GM23248 (cell line): Measurements from ENCODE around the gene TSEN54. TPM values are rescaled to one million over a fixed set of nuclear protein-coding genes. Genes with fewer than 3 reads are reported as not detected.

Source experiments
- DNase-seq: peaks from one replicate; pipeline ENCODE4 v3.0.0-alpha.2; 2015
- H2AFZ ChIP-seq: fragments of 200-600 bp; sonication (generic); 2 replicates; pipeline ENCODE4 v1.6.1; 2016; ENCODE audit warnings: antibody characterized with exemption
- H3F3A ChIP-seq: fragments of 200-600 bp; sonication (generic); 2 replicates; pipeline ENCODE4 v1.6.1; 2016; ENCODE audit warnings: mild to moderate bottlenecking, antibody characterized with exemption, mixed run types; ENCODE audit not compliant: insufficient read depth
- H3K27ac ChIP-seq: fragments of 200-600 bp; sonication (generic); 2 replicates; pipeline ENCODE4 v1.5.1; 2016; ENCODE audit warnings: mild to moderate bottlenecking
- H3K27me3 ChIP-seq: fragments of 200-600 bp; sonication (generic); replicated peaks from 2 replicates; pipeline ENCODE4 v1.6.1; 2016; ENCODE audit warnings: mild to moderate bottlenecking; ENCODE audit not compliant: insufficient read depth
- H3K36me3 ChIP-seq: fragments of 200-600 bp; sonication (generic); 2 replicates; pipeline ENCODE4 v1.6.1; 2016; ENCODE audit warnings: low read depth, mild to moderate bottlenecking
- H3K4me1 ChIP-seq: fragments of 200-600 bp; sonication (generic); 2 replicates; pipeline ENCODE4 v1.6.1; 2016; ENCODE audit warnings: mild to moderate bottlenecking; ENCODE audit not compliant: insufficient read depth
- H3K4me2 ChIP-seq: fragments of 200-600 bp; sonication (generic); one replicate; pipeline ENCODE4 v1.6.1; 2016; ENCODE audit warnings: mild to moderate bottlenecking; ENCODE audit not compliant: unreplicated experiment
- H3K4me3 ChIP-seq: fragments of 200-600 bp; sonication (generic); 2 replicates; pipeline ENCODE4 v1.5.1; 2016; ENCODE audit warnings: mild to moderate bottlenecking
- H3K79me2 ChIP-seq: fragments of 200-600 bp; sonication (generic); 2 replicates; pipeline ENCODE4 v1.6.1; 2016; ENCODE audit warnings: mild to moderate bottlenecking; ENCODE audit not compliant: insufficient read depth
- H3K9ac ChIP-seq: fragments of 200-600 bp; sonication (generic); 2 replicates; pipeline ENCODE4 v1.6.1; 2016; ENCODE audit warnings: mild to moderate bottlenecking
- H3K9me2 ChIP-seq: fragments of 200-600 bp; sonication (generic); 2 replicates; pipeline ENCODE4 v1.6.1; 2016; ENCODE audit warnings: mixed run types, mild to moderate bottlenecking, moderate library complexity; ENCODE audit not compliant: insufficient read depth
- H3K9me3 ChIP-seq: fragments of 200-600 bp; sonication (generic); one replicate; pipeline ENCODE4 v1.6.1; 2017; ENCODE audit warnings: low read depth
- H4K20me1 ChIP-seq: fragments of 200-600 bp; sonication (generic); 2 replicates; pipeline ENCODE4 v1.6.0; 2016; ENCODE audit not compliant: insufficient read depth
- EZH2 ChIP-seq: fragments of 200-600 bp; sonication (generic); IDR thresholded peaks from 2 replicates; pipeline ENCODE4 v1.6.1; 2018; ENCODE audit warnings: antibody characterized with exemption, mild to moderate bottlenecking; ENCODE audit not compliant: insufficient read depth, poor library complexity, severe bottlenecking
- EZH2phosphoT487 ChIP-seq: fragments of 200-600 bp; sonication (generic); IDR thresholded peaks from 2 replicates; pipeline ENCODE4 v1.6.1; 2018; ENCODE audit warnings: antibody characterized with exemption, moderate library complexity, mild to moderate bottlenecking, low read depth; ENCODE audit not compliant: insufficient read depth
- WGBS, 2 experiments: methylation state at CpG; one replicate each; pipeline ENCODE4 v1.1.6; 2015 to 2017; ENCODE audit warnings: low lambda C conversion rate in 2 of 2, low coverage in 1 of 2; ENCODE audit errors: missing lambda C conversion rate in 2 of 2; 5-methylcytosine and 5-hydroxymethylcytosine counted together
- in situ Hi-C: fragments of 300-500 bp; cut with MboI; formaldehyde crosslinking; loops from 2 replicates; pipeline ENCODE4 v1.15.0; 2020
- polyA plus RNA-seq: library from polyadenylated mRNA; unstranded; fragments of >200 nt; fragmentation: Nextera tagmentation; extraction: Ambion mirVana; gene quantifications from 2 replicates; pipeline ENCODE4 v1.2.1, GENCODE V29; 2016
- total RNA-seq: library from RNA; depleted of rRNA; stranded (reverse); fragments of >200 nt; shearing (Covaris generic); gene quantifications from 2 replicates; pipeline ENCODE4 v1.2.3, GENCODE V29; 2014

Gene TSEN54
- total and polyA plus RNA-seq, 2 experiments from 2014 or later: 9.8 to 10.7 TPM

DNA sequence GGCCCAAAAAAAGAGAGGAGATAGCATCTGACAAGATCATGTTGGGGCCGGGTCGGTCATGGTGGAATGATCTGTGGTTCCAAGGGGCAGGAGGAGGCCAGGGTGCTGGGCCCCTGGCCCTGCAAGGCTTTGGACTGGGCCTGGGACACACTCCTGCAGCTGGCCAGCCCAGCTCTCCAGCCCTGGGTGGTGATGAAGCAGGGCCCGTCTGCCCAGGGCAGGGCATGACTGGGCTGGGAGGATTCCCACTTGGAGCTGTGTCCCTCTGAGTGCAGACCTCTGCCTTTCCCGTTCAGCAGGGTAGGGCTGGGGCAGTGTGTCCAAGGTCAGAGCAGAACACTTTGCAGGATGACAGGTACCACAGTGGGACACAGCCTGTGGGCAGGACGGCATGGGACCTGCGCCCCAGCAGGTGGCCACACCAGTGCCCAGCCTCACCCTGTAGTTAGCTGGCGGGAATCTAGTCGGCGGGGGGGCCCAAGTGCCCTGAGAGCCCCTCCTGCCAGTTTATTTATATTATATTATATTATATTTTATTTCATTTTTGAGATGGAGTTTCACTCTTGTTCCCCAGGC lies 43.7 kb downstream of the TSEN54 start:
- H3F3A ChIP-seq: no peaks in the 10 kb centered on the region
- no peaks in the 10 kb centered on the region for H3K9me2 ChIP-seq
- no peaks in the 10 kb centered on the region for H3K36me3 ChIP-seq
- no peaks in the 10 kb centered on the region for H3K27me3 ChIP-seq
- no peak for TF ChIP-seq EZH2phosphoT487
- no peak for TF ChIP-seq EZH2
- no peaks in the 10 kb centered on the region for H3K79me2 ChIP-seq
- no peak overlapping the region for H3K4me2 ChIP-seq
- 0 out of 2 replicates have a peak, but pooled peaks cover 5% of the 10 kb centered on the region for H3K4me1 ChIP-seq
- no peak overlapping the region for H3K9ac ChIP-seq
- no peaks in the 10 kb centered on the region for H4K20me1 ChIP-seq
- H3K9me3 ChIP-seq: no peaks in the 10 kb centered on the region
- in situ Hi-C loops: no loop called here
- 60 to 73% methylated on average over 8 to 9 of the region's 9 CpGs for WGBS, 2 experiments
- DNase-seq: no peak
- no peak overlapping the region for H2AFZ ChIP-seq
- H3K4me3 ChIP-seq: no peak overlapping the region
- H3K27ac ChIP-seq: no peak overlapping the region

DNA sequence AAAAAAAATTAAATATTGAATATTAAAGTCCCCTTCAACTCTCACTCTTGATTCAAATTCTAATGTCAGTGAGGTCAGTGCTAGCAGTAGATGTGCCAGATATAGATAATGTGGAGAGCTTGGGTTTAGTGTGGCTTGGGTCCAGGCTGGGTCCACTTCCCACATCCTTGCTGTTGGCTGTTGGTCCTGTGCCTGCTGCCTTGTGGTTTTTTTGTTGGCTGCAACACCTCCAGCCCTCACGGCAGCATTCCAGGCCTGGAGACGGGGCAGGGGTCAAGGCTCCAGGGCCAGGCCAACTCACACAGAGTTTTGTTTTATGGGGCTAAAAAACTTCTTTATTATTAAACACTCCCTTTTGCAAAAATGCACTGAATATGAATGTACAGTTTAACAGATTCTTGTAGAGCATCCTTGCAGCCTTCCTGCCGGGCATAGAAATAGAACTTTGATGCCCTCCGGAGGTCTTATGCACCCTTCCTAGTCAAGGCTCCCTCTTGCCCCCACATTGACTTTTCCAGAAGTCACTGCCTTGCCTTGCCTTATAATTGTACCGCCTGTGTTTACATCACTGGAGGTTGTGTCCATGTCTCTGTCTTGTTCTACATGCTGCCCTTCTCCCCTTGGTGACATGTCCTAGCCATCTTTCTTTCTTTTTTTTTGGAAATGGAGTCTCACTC lies 45.7 kb downstream of the TSEN54 start:
- WGBS, 2 experiments: 46 to 49% methylated on average over 5 of the region's 5 CpGs
- Histone ChIP-seq H3K4me1 (0 out of 2 replicates have a peak, but pooled peaks cover 5% of the 10 kb centered on the region), H3K9ac (no peak overlapping the region), H3K4me2 (no peak overlapping the region), H3K4me3 (no peak overlapping the region), H3K9me3 (no peaks in the 10 kb centered on the region), H3F3A (no peaks in the 10 kb centered on the region), H3K79me2 (no peaks in the 10 kb centered on the region), H2AFZ (no peak overlapping the region), H3K36me3 (no peaks in the 10 kb centered on the region), H3K27me3 (no peaks in the 10 kb centered on the region; the same call in 1 of the 2 replicates), H3K9me2 (no peaks in the 10 kb centered on the region), H4K20me1 (no peaks in the 10 kb centered on the region), H3K27ac (no peak overlapping the region)
- in situ Hi-C loops: no loop called here
- peak; percentile 16 for DNase-seq
- no peak for TF ChIP-seq EZH2phosphoT487
- TF ChIP-seq EZH2: no peak

DNA sequence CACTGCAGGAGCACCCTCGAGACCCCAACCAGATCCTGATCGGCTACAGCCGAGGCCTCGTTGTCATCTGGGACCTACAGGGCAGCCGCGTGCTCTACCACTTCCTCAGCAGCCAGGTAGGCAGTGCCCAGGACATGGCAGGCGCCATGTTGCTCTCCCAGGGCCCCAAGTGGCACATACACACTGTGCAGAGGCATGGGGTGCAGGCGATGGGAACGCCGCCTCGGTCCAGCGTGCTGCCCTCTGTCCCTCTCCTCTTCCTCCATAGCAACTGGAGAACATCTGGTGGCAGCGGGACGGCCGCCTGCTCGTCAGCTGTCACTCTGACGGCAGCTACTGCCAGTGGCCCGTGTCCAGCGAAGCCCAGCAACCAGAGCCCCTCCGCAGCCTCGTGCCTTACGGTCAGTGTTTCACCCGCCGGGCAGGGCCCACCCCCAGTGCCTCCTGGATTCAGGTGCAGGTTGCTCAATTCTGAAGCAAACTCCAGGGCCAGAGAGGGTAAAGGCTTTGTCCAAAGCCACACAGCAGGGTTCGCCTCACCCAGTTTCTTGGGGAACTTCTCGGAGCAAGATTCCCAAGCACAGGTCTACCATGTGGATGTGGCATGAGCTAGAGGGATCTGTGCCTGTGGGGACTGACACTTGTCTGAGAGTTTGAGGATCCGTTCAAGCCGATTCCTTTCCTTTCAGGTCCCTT lies 46.9 kb downstream of the TSEN54 start:
- no peak for TF ChIP-seq EZH2
- no peak for TF ChIP-seq EZH2phosphoT487
- in situ Hi-C loops: no loop called here
- no peaks in the 10 kb centered on the region for H3K9me2 ChIP-seq
- H3K4me1 ChIP-seq: 0 out of 2 replicates have a peak, but pooled peaks cover 5% of the 10 kb centered on the region
- H2AFZ ChIP-seq: no peak overlapping the region
- no peak overlapping the region for H3K9ac ChIP-seq
- H3F3A ChIP-seq: no peaks in the 10 kb centered on the region
- H3K79me2 ChIP-seq: no peaks in the 10 kb centered on the region
- H3K27ac ChIP-seq: no peak overlapping the region
- H4K20me1 ChIP-seq: no peaks in the 10 kb centered on the region
- DNase-seq: no peak
- no peaks in the 10 kb centered on the region for H3K9me3 ChIP-seq
- H3K36me3 ChIP-seq: no peaks in the 10 kb centered on the region
- WGBS, 2 experiments: 67 to 68% methylated on average over 27 to 28 of the region's 28 CpGs
- H3K4me3 ChIP-seq: no peak overlapping the region
- no peak overlapping the region for H3K4me2 ChIP-seq
- peaks cover 2% of the 10 kb centered on the region; the same call in 1 of the 2 replicates for H3K27me3 ChIP-seq

DNA sequence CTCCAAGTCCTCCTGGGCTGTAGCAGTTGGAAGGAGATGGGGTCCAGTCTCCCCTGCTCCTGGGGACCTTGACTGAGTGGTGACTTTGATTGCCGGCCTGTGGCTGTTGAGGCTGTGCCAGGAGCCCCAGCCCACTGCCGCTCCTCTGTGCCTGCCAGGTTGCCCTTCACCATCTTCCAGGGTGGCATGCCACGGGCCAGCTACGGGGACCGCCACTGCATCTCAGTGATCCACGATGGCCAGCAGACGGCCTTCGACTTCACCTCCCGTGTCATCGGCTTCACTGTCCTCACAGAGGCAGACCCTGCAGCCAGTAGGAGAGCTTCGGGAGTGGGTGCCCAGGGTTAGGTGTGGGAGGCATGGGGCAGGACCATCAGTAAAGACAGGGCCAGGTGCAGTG lies 47.9 kb downstream of the TSEN54 start:
- peaks cover 6% of the 10 kb centered on the region; the same call in 1 of the 2 replicates for H3K27me3 ChIP-seq
- H3K4me3 ChIP-seq: no peak overlapping the region
- H2AFZ ChIP-seq: no peak overlapping the region
- DNase-seq: no peak
- no peaks in the 10 kb centered on the region for H3K79me2 ChIP-seq
- in situ Hi-C loops: no loop called here
- H3K27ac ChIP-seq: no peak overlapping the region
- no peak overlapping the region for H3K4me2 ChIP-seq
- H3F3A ChIP-seq: no peaks in the 10 kb centered on the region
- TF ChIP-seq EZH2phosphoT487: no peak
- TF ChIP-seq EZH2: no peak
- H3K36me3 ChIP-seq: no peaks in the 10 kb centered on the region
- 87% methylated on average over 11 of the region's 11 CpGs for WGBS, 2 experiments
- H3K9me3 ChIP-seq: no peaks in the 10 kb centered on the region
- H4K20me1 ChIP-seq: no peaks in the 10 kb centered on the region
- H3K9me2 ChIP-seq: no peaks in the 10 kb centered on the region
- H3K4me1 ChIP-seq: 0 out of 2 replicates have a peak, but pooled peaks cover 5% of the 10 kb centered on the region
- H3K9ac ChIP-seq: no peak overlapping the region
